H9 (cell line): ENCODE measurements around the gene ZIC4. TPM values are rescaled to one million over a fixed set of nuclear protein-coding genes. Genes with fewer than 3 reads are reported as not detected.

Source experiments
- DNase-seq: peaks from one replicate; pipeline ENCODE4 v3.0.0-alpha.2; 2017
- H2AFZ ChIP-seq: one replicate; pipeline ENCODE4 v1.6.1; 2013; ENCODE audit warnings: mild to moderate bottlenecking, low read length, control low read depth, moderate library complexity
- H2AK5ac ChIP-seq: 2 replicates; pipeline ENCODE4 v1.6.1; 2013; ENCODE audit warnings: low read length, control low read depth, mixed read lengths; ENCODE audit not compliant: insufficient read length
- H2BK120ac ChIP-seq: one replicate; pipeline ENCODE4 v1.6.1; 2013; ENCODE audit warnings: low read depth, mild to moderate bottlenecking, low read length, control low read depth, inconsistent platforms; ENCODE audit not compliant: poor library complexity, severe bottlenecking
- H2BK12ac ChIP-seq: 2 replicates; pipeline ENCODE4 v1.6.1; 2013; ENCODE audit warnings: low read length, control low read depth, mixed read lengths, low read depth; ENCODE audit not compliant: insufficient read length
- H2BK15ac ChIP-seq: 2 replicates; pipeline ENCODE4 v1.6.1; 2013; ENCODE audit warnings: low read depth, low read length, control low read depth
- H2BK20ac ChIP-seq: one replicate; pipeline ENCODE4 v1.6.1; 2013; ENCODE audit warnings: low read depth, mild to moderate bottlenecking, low read length, control low read depth, inconsistent platforms; ENCODE audit not compliant: poor library complexity, severe bottlenecking
- H2BK5ac ChIP-seq: 2 replicates; pipeline ENCODE4 v1.6.1; 2013; ENCODE audit warnings: low read length, control low read depth, mixed read lengths; ENCODE audit not compliant: insufficient read length
- H3K14ac ChIP-seq: 2 replicates; pipeline ENCODE4 v1.6.1; 2013; ENCODE audit warnings: low read length, control low read depth; ENCODE audit not compliant: insufficient read depth
- H3K18ac ChIP-seq: 2 replicates; pipeline ENCODE4 v1.6.1; 2013; ENCODE audit warnings: low read depth, mild to moderate bottlenecking, mixed read lengths, low read length, control low read depth; ENCODE audit not compliant: insufficient read length
- H3K23ac ChIP-seq: 2 replicates; pipeline ENCODE4 v1.6.1; 2013; ENCODE audit warnings: low read length, control low read depth, mixed read lengths, low read depth; ENCODE audit not compliant: insufficient read length
- H3K23me2 ChIP-seq: 2 replicates; pipeline ENCODE4 v1.6.1; 2013; ENCODE audit warnings: low read depth, mild to moderate bottlenecking, mixed read lengths, low read length, control low read depth; ENCODE audit not compliant: insufficient read length, poor library complexity, severe bottlenecking
- H3K27ac ChIP-seq: 2 replicates; pipeline ENCODE4 v1.5.1; 2013; ENCODE audit warnings: low read length, control low read depth, mixed read lengths, low read depth; ENCODE audit not compliant: insufficient read length
- H3K27me3 ChIP-seq: 2 replicates; pipeline ENCODE4 v1.6.1; 2013; ENCODE audit warnings: low read length, control low read depth, inconsistent platforms; ENCODE audit not compliant: insufficient read depth
- H3K4ac ChIP-seq: 2 replicates; pipeline ENCODE4 v1.6.1; 2013; ENCODE audit warnings: low read depth, mild to moderate bottlenecking, control low read depth, inconsistent platforms, low read length, moderate library complexity
- H3K4me1 ChIP-seq: 2 replicates; pipeline ENCODE4 v1.6.1; 2013; ENCODE audit warnings: low read length, control low read depth, inconsistent platforms; ENCODE audit not compliant: insufficient read depth
- H3K4me2 ChIP-seq: 2 replicates; pipeline ENCODE4 v1.6.1; 2013; ENCODE audit warnings: low read length, control low read depth, mixed read lengths; ENCODE audit not compliant: insufficient read length, insufficient read depth
- H3K56ac ChIP-seq: 2 replicates; pipeline ENCODE4 v1.6.1; 2013; ENCODE audit warnings: low read depth, mild to moderate bottlenecking, mixed read lengths, low read length, control low read depth; ENCODE audit not compliant: insufficient read length
- H3K79me1 ChIP-seq: 2 replicates; pipeline ENCODE4 v1.6.1; 2013; ENCODE audit warnings: low read depth, mild to moderate bottlenecking, moderate library complexity, low read length, control low read depth, inconsistent platforms; ENCODE audit not compliant: insufficient read depth, poor library complexity, severe bottlenecking
- H3K79me2 ChIP-seq: 2 replicates; pipeline ENCODE4 v1.6.1; 2013; ENCODE audit warnings: low read length, control low read depth, inconsistent platforms; ENCODE audit not compliant: insufficient read depth
- H3K9ac ChIP-seq: 2 replicates; pipeline ENCODE4 v1.6.1; 2013; ENCODE audit warnings: low read length, control low read depth, mixed read lengths; ENCODE audit not compliant: insufficient read length; ENCODE audit errors: extremely low read depth
- H3K9me3 ChIP-seq: one replicate; pipeline ENCODE4 v1.6.1; 2013; ENCODE audit warnings: low read depth, low read length, inconsistent platforms; ENCODE audit not compliant: control insufficient read depth
- H3T11ph ChIP-seq: one replicate; pipeline ENCODE4 v1.6.1; 2013; ENCODE audit warnings: mild to moderate bottlenecking, low read length, control low read depth, inconsistent platforms
- H4K20me1 ChIP-seq: one replicate; pipeline ENCODE4 v1.6.1; 2013; ENCODE audit not compliant: control insufficient read depth, insufficient read length, insufficient read depth
- H4K5ac ChIP-seq: 2 replicates; pipeline ENCODE4 v1.6.1; 2013; ENCODE audit warnings: low read depth, mild to moderate bottlenecking, mixed read lengths, low read length, control low read depth; ENCODE audit not compliant: insufficient read length
- H4K8ac ChIP-seq: replicated peaks from 2 replicates; pipeline ENCODE4 v1.6.1; 2013; ENCODE audit warnings: low read length, control low read depth, mixed read lengths, low read depth; ENCODE audit not compliant: insufficient read length
- H4K91ac ChIP-seq: 2 replicates; pipeline ENCODE4 v1.6.1; 2013; ENCODE audit warnings: low read depth, mild to moderate bottlenecking, moderate library complexity, mixed read lengths, low read length, control low read depth; ENCODE audit not compliant: insufficient read length
- H3K27ac Mint-ChIP-seq, 3 experiments: 2 replicates in 2 of 3; 3 replicates in 1 of 3; pipeline ENCODE4 v1.8.0; 2020 to 2021; ENCODE audit warnings: mixed read lengths in 3 of 3, mild to moderate bottlenecking in 1 of 3, moderate library complexity in 1 of 3
- H3K27me3 Mint-ChIP-seq: 2 replicates; pipeline ENCODE4 v1.8.0; 2021; ENCODE audit warnings: low read depth, mild to moderate bottlenecking, moderate library complexity, mixed read lengths
- H3K36me3 Mint-ChIP-seq, 3 experiments: 2 replicates in 2 of 3; 3 replicates in 1 of 3; pipeline ENCODE4 v1.8.0; 2020 to 2021; ENCODE audit warnings: low read depth in 3 of 3, mixed read lengths in 3 of 3; ENCODE audit not compliant: insufficient read depth in 1 of 3
- H3K4me1 Mint-ChIP-seq, 2 experiments: 2 replicates each; pipeline ENCODE4 v1.8.0; 2020; ENCODE audit warnings: mixed read lengths in 2 of 2
- H3K4me3 Mint-ChIP-seq, 2 experiments: 2 replicates in 1 of 2; 3 replicates in 1 of 2; pipeline ENCODE4 v1.8.0; 2020 to 2021; ENCODE audit warnings: mild to moderate bottlenecking in 2 of 2, mixed read lengths in 2 of 2, moderate library complexity in 1 of 2
- H3K9me3 Mint-ChIP-seq, 2 experiments: 2 replicates in 1 of 2; 3 replicates in 1 of 2; pipeline ENCODE4 v1.8.0; 2020; ENCODE audit warnings: mild to moderate bottlenecking in 2 of 2, mixed read lengths in 2 of 2, moderate library complexity in 1 of 2
- CTCF ChIP-seq: fragments of 200-600 bp; sonication (generic); conservative IDR thresholded peaks from 3 replicates; pipeline ENCODE4 v1.8.0; 2021; ENCODE audit warnings: antibody characterized with exemption, mild to moderate bottlenecking
- WGBS: extraction: QIAGEN DNeasy Blood & Tissue Kit; methylation state at CpG from one replicate; pipeline ENCODE4 v1.1.7; 2013; ENCODE audit warnings: missing lambda C conversion rate, low lambda C conversion rate, mixed read lengths; ENCODE audit not compliant: insufficient read length; ENCODE audit errors: extremely low coverage; 5-methylcytosine and 5-hydroxymethylcytosine counted together
- total RNA-seq: library from RNA; stranded (reverse); gene quantifications from 2 replicates; pipeline ENCODE4 v1.2.1, GENCODE V29; 2021

The ZIC4 gene
- total RNA-seq, 1 experiment from 2014 or later: not detected

- Histone ChIP-seq H3T11ph (no peak overlapping the region), H4K5ac (no peak overlapping the region), H3K27ac (no peak overlapping the region), H3K27me3 (peaks cover 62% of the 10 kb centered on the region), H3K14ac (no peak overlapping the region), H3K23me2 (peaks cover 9% of the 10 kb centered on the region), H2BK120ac (no peak overlapping the region), H2AFZ (no peak overlapping the region), H3K4me2 (peak overlapping the region; percentile 8), H2BK12ac (no peak overlapping the region), H4K20me1 (no peaks in the 10 kb centered on the region), H3K18ac (no peak overlapping the region), H3K4me1 (peaks cover 11% of the 10 kb centered on the region), H3K79me2 (no peaks in the 10 kb centered on the region), H3K56ac (no peak overlapping the region), H4K8ac (no peak overlapping the region), H3K9ac (no peak overlapping the region), H2BK15ac (no peak overlapping the region), H3K23ac (no peak overlapping the region), H3K9me3 (no peaks in the 10 kb centered on the region), H2BK5ac (no peak overlapping the region), H3K4ac (no peak overlapping the region), H4K91ac (no peak overlapping the region), H3K79me1 (no peaks in the 10 kb centered on the region), H2AK5ac (no peak overlapping the region), H2BK20ac (no peak overlapping the region)
- WGBS: no CpG with 5 or more reads among the region's 11 CpGs
- Mint-ChIP-seq H3K36me3 (no peaks in the 10 kb centered on the region; a peak in 2 of 7 replicates), H3K27me3 (peaks cover 100% of the 10 kb centered on the region), H3K4me3 (peak overlapping the region in 1 of 2 experiments; percentile 34; a peak in 1 of 5 replicates), H3K27ac (no peak overlapping the region), H3K9me3 (peaks cover 3 to 6% of the 10 kb centered on the region in 2 experiments; a peak in 4 of 5 replicates), H3K4me1 (peaks cover 26 to 81% of the 10 kb centered on the region in 2 experiments)
- no peak for DNase-seq
- TF ChIP-seq CTCF: no peak
Measured at GRCh38 chr3:147404000-147404799, 2.1 kb downstream of the ZIC4 start.
